HG02885 (cell line): ENCODE data around the gene TPCN1.

Experiments
- ATAC-seq: cut with Tn5 transposase; IDR thresholded peaks from one replicate; pipeline ENCODE4 v1.9.1; 2021; ENCODE audit warnings: mild to moderate bottlenecking; ENCODE audit not compliant: unreplicated experiment, poor library complexity

Gene TPCN1

DNA sequence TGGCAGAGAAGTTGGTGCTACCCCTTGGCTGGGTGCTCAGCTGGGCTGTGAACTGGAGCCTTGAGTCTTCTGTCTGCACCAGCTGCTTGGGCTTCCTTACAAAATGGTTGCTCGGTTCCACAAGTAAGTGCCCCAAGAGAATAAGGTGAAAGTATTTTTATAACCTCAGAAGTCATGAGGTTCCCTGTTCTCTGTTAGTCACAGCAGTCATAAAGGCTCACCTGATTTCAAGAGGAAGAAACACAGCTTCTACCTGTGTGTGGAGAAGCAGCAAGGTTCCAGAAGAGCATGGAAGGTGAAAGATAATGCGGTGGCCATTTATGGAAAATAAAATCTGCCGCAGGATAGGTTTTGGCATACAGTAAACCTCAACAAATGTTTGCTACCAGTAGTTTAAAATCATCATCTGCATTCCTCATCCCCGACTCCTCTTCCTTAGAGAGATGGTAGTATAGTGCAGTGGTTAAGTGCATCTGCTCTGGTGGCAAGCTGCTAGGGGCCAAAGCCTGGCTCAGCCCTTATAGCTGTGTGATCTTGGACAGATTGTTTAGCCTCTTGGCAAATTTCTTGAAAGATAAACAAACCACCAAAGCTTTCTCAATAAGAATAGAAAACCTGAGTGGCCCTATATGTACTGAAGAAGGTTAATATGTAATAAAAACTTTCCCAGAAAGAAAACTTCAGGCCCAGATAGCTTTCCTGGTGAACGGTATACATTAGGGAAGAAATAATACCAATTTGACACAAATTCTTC lies 32.4 kb downstream of the TPCN1 start:
- no peak for ATAC-seq

DNA sequence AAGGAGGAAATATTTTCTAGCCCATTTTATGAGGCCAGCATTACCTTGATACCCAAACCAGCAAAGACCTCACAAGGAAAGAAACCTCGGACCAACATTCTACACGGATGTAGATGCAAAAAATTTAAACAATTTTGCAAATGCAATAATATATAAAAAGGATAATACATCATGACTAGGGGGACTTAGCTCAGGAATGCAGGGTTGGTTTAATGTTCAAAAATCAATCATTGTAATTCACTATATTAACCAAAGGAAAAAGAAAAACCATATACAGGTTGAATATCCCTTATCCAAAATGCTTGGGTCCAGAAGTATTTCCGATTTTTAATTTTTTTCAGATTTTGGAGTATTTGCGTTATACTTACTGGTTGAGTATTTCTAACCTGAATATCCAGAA lies 33.0 kb downstream of the TPCN1 start:
- no peak for ATAC-seq

DNA sequence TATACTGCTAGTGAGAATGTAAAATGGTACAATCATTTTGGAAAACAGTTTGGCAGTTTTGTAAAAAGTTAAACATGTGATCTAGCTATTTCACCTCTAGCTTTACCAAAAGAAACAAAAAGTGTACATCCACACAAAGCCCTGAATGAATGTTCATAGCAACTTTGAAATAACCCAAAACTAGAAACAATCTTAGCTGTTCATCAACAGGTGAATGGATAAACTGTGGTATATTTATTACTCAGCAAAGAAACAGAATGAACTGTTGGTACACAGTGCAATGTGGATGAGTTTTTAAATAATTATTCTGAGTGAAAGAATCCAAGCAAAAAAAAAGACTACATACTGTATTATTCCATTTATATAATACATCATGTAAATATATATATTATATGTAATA lies 36.3 kb downstream of the TPCN1 start:
- ATAC-seq: no peak

DNA sequence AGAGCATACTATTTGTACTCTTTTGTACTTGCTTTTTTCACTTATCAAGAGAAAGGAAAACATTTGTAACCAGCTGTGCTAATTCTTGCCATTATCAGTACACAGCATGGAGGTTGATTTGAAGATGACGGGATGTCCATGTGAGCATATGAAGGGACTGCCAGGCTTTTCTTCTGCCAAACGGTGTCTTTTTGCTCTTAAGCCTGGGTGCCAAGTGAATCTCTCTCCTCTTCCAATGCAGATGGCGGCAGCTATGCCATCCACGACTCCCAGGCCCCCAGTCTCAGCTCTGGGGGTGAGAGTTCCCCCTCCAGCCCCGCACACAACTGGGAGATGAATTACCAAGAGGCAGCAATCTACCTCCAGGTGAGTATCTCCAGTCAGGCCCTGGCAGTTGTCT lies 38.9 kb downstream of the TPCN1 start:
- ATAC-seq: no peak

DNA sequence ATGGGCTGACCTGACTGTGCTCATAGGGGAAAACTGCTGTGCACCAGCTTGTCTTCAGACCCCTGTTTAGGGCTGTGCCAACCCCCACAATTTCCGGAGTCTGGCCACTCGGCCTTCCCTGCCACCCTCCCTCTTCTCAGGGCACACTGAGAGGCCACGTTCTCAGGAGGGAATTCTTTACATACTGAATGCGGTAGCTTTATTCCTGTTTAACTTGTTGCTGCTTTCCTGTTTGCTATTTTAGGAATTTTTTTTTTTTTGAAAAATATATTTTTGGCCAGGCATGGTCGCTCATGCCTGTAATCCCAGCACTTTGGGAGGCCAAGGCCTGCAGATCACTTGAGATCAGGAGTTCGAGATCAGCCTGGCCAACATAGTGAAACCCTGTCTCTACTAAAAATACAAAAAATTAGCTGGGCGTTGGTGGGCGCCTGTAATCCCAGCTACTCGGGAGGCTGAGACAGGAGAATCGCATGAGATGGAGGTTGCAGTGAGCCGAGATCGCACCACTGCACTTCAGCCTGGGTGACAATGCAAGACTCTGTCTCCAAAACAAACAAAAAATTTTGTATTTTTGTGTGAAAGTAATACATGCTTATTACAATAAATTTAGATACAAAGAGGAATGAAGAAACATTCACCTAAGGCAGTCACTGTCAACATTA lies 39.5 kb downstream of the TPCN1 start:
- no peak for ATAC-seq

DNA sequence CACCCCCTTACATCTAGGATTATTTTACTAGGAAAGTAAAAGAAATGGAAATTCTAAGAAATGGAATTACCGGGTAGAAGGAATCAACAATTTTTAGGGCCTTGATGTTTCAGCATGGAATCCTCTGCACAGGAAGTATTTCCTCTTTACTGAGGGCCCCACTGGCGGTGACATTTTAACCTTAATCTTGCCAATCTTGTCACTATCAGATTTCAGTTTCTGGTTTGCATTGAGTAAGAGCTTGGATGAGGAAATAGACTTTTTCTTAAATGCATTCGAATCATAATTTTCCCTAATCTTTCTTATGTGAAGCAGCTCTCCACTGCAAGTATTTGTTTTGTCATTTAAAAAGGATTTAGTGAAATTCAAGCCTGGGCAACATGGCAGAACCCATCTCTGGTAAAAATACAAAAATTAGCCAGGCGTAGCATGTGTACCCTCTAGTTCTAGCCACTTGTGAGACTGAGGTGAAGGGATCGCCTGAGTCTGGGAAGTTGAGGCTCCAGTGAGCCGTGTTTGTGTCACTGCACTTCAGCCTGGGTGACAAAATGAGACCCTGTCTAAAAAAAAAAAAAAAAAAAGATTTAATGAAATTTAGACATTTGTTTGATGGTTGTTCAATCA lies 40.7 kb downstream of the TPCN1 start:
- ATAC-seq: no peak

DNA sequence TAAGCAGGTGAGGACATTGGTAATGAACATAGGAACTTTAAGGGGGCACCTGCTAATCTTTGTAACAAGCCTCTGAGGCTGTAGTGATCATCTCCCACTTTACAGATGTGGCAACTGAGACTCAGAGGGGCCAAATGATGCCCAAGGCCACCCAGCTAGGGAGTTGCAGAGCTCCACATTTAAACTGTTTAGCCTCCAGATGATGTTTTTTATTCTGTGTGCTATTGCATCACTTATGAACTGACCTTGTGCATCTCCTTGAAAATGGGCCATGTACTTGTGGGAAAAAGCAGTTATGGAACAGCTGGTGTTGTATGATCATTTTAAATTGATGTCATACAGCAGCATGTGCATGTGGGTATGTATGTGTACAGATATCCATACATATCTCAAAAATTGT lies 41.4 kb downstream of the TPCN1 start:
- ATAC-seq: no peak

DNA sequence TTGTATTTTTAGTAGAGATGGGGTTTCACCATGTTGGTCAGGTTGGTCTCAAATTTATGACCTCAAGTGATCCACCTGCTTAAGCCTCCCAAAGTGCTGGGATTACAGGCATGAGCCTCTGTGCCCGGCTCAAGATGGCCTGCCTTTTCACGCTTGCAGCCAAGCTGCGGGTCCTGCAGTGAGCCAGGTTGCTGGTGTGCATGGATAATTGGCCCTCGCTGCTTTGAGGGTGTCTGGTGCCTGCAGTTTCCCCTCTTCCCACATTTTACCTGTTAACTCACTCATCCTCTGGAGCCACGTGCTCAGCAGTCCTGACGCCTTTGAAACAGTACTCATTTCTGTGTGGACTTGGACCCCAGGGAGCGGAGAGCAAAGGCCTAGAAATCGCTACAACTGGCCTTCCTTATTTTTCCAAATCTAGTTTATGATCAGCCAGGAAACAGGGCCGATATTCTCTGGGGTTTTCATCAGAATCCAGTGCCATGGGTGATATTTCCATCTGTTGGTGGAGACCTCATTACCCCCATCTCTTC lies 42.2 kb downstream of the TPCN1 start:
- ATAC-seq: no peak

DNA sequence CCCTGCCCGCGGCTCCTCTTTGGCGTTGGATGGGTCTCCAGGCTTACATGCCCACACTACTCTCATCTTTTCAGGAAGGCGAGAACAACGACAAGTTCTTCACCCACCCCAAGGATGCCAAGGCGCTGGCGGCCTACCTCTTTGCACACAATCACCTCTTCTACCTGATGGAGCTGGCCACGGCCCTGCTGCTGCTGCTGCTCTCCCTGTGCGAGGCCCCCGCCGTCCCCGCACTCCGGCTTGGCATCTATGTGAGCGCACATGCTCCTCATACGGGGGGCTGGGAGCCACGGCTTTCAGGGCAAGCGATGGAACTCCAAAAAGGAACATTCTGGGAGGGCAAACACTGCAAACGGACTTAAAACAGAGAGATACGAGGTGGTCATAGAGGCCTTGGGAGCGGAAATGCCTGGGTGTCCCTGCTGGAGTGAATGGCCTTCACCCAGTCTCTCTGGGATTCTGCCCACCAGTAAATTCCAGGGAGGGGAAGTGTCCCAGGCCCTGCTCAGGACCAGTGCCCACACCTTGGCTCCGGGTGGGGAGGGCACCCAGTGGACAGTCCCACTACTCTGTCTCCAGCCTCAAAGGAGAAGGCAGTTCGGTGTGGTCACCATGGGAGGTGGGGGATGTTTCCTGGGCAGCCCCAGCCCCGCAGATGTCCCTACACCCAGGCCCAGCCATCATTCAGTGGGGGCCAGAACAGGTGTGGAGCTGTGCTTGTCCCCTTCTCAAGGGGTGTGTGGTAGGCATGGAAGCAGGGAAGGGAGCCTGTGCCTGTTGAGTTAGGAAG lies 45.0 kb downstream of the TPCN1 start:
- ATAC-seq: no peak

DNA sequence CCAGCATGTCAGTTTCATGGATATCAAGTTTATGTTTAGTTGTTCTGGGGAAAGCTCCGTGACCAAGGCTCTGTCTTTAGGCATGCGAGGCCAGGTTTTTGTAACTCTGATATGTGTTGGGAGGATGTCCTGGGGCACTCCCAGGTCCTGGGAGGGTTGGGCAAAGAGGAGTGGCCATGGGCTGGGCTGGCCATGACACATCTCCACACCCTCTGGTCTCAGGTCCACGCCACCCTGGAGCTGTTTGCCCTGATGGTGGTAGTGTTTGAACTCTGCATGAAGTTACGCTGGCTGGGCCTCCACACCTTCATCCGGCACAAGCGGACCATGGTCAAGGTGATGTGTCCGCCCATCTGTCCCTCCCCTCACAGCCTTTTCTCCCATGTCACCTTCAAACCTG lies 46.4 kb downstream of the TPCN1 start:
- no peak for ATAC-seq

DNA sequence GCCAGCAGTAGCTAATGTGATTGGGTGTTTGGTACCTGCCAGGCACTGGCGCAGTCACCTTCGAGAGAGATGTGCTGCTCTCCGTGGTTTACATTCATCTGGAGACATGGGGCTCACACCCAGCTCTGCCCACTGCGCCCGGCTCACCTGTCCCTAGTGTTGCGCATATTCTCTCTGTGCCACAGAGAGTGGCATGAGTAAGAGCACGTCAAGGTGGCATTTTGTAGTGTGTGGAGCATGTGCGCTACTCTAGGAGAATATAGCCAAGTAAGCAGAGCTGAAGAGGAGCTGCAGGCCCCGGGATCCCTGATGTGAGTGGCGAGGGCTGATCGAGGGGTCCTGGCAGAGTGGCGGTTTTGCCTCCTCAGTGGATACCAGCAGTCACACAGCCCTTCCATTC lies 46.9 kb downstream of the TPCN1 start:
- ATAC-seq: no peak

DNA sequence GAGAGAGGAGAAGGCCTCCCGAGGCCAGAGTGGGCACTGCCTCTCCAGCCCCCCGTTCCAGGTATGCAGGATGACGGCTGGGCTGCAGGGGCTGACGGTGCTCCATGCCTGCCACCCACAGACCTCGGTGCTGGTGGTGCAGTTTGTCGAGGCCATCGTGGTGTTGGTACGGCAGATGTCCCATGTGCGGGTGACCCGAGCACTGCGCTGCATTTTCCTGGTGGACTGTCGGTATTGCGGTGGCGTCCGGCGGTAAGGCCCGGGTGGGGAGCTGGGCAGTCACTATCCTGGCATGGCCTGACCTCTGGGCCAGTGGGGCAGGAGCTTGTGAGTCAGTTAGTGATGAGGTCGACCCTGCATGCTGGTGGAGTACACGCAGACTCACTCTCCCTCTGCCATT lies 47.4 kb downstream of the TPCN1 start:
- ATAC-seq: no peak

DNA sequence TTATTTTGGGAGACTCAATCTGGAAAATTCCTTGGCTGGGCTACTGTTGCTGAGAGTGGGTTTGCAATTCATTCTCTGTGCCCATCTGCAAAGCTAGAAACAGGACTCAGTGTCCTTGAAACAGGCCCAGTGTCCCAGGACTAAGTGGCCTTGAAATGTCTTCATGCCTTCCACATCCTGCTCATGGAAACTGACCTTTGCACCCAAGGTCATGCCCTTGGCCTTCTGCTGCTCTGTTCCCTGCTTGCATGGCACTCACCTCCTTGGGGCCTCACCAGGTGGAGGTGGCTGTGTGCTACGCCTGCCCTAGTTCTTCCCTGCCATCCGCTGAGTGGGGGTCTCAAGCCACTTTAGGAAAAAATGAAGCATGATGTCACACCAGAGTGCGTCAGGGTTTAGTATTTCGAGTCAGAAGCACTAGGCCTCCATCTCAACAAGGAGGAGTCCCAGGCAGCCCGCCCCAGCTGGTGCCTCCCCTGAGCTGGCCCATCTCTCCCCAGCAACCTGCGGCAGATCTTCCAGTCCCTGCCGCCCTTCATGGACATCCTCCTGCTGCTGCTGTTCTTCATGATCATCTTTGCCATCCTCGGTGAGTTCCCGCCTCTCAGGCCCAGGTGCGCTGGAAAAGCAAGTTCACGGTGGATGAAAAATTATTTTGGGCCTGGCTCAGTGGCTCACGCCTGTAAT lies 48.1 kb downstream of the TPCN1 start:
- ATAC-seq: no peak

DNA sequence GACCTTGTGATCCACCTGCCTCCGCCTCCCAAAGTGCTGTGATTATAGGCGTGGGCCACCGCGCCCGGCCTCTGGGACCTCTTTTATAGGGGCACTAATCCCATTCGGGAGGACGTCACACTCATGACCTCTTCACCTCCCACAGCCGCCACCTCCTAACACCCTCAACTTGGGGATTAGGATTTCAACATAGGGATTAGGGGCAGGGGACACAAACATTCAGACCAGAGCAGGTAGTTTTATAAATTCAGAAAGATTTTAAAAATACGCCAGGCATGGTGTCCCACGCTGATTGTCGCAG lies 49.4 kb downstream of the TPCN1 start:
- ATAC-seq: no peak

DNA sequence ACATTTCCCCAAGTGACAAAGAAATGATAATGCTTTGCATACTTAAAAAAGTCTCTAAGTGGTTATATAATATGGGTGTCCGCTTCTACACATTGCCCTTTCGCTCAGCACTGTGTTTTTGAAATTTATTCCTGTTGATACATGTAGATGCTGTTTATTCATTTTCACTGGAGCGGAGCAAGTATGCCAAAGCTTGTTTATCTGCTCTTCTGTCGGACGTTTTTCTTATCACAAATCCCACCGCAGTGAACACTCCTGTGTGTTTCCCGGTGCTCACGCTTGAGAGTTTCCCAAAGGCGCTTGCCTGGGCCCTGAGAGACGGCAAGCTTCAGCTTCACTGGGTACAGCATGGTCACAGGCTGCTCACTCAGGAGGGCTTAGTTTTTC lies 50.2 kb downstream of the TPCN1 start:
- ATAC-seq: no peak

DNA sequence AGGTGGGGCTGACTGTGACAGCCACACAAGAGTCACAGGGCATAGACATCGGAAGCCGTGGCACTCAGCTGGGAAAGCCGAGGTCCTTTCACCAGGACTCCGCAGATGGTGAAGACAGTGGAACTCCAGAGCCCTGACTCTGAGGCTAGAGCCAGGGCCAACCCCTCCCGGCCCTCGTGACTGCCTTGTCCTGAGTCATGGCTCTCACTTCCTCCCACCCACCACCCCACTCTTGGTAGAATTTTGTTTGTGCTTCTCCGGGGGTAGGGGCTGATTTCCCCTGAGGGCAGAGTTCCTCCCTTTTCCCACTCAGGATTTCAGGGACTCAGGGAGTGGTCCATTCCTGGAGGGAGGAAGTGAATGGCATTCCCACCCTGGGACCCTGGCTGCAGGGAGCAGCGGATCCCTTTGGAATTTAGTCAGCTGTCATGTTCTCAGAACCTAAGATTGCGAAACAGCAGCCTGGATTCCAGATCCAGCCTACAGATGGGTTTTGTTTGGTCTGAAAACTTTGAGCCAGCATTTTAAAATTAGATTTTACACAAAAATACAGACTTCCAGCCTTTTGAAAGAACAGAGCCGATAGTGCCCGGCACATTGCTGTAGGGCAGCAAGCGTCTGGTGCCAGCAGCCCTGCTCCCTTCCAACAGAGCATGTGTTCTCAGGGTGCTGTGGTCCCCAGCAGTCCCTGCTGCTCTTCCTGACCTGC lies 50.7 kb downstream of the TPCN1 start:
- ATAC-seq: no peak

DNA sequence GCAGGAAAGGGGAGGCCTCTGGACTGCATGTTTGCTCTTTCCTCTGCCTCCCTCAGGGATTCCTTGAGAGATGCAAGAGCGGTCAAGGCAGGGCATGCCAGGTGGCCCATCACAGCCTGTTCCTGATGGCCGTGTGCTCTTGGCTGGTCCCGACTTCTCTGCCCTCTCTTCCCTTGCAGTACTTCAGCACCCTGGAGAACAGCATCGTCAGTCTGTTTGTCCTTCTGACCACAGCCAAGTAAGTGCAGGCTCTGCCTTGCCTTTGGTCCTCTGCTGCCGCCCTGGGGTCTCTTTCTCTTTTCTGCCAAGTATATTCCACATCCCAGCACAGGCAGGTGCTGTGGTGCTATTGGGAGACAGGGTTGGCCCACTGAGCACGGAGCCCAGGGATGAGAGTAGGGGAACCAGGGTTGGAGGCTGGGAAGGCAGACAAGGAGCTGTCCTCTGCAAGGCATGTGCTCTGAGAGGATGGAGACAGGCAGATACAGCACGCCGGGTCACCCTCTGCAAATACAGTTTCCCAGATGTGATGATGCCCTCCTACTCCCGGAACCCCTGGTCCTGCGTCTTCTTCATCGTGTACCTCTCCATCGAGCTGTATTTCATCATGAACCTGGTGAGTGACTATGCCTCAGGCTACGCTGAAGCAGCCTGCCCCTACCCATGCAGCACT lies 51.9 kb downstream of the TPCN1 start:
- ATAC-seq: no peak

DNA sequence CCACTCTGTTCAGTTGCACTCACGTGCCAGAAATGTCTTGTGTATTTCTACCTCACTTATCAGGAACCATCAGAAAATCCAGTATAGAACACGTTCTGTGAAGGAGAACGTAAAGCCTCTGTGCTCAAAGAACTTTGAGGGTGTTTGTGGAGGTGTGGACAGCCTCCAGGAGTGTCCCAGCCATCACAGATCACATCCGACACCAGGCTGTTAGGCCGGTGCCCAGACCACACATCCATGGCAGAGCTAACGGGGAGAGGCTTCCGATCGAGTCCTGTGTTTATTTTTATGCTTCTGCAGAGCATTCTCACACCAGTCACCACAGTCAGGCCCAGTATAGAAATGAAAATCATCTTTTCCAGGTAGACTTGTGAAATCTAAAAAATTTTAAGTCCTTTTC lies 53.6 kb downstream of the TPCN1 start:
- ATAC-seq: no peak

DNA sequence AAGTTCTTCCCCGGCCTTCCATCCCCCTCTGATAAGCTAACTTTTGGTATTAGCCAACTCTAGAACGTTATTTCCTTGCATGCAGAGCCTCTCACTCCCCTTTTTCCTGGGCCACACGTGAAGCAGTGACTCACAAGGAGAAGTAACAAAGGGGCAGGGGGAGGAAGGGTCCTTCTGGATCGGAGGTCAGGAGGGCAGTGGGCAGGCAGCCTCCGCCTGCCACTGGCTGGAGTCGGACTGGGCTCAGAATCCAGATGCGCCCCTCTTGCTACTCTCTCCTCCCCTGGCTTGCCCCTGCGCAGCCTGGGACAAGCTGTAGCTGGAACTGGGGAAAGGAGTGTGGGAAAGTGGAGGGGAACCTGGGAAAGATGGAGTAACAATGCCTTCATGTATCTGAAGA lies 55.0 kb downstream of the TPCN1 start:
- ATAC-seq: no peak
